SKM-1 (cell line): ENCODE data around the gene CAB39L.

Experiments
- DNase-seq: peaks from one replicate; lab custom pipeline; 2025; ENCODE audit not compliant: unreplicated experiment; lab: John Stamatoyannopoulos, UW

CAB39L gene

DNA sequence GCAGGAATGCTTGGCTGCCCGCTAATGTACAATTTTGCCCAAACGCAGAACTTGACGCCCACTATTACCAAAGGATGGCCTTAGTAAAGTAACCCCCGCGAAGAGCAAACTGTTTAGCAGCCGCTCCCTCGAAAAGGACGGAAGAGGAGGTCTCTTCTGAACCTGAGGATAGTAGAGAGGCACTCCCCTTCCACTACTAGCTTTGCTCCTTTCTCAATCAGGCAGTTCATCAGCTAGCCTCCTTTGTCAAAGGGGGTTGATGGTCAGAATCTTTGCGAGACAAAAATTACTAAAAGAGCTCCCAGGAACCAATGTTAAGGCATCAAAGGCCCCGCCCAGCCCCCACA, 534 bp downstream of the CAB39L start:
- no peak for DNase-seq

DNA sequence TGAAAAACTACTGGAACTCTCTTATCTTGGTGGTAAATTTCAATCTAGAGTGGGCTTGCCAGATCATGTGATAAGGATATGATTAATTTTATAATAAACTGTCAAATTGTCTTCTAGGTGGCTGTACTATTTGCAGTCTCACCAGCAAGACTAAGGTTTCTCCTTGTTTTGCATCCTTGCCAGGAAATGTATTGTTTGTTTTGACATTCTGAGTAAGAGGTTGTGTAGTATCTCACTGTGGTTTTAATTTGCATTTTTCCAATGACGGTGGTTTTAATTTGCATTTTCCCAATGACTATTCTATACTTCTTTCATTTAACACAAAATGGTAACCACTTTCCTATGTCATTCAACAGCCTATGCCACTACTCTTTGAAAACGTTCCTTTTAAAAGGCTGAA, 2.0 kb downstream of the CAB39L start:
- no peak for DNase-seq

DNA sequence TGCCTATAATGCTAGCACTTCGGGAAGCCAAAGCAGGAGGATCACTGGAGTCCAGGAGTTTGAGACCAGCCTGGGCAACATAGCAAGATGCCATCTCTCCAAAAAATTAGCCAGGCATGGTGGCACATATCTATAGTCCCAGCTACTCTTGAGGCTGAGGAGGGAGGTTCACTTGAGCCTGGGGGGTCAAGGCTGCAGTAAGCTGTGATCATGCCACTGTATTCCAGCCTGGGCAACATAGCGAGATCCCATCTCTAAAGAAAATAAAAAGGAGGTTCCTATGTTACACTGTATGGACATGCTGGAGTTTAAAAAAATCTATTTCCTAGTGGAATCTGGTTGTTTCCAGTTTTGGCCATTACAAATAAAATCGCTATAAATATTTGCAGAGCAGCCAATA, 2.6 kb downstream of the CAB39L start:
- DNase-seq = no peak

DNA sequence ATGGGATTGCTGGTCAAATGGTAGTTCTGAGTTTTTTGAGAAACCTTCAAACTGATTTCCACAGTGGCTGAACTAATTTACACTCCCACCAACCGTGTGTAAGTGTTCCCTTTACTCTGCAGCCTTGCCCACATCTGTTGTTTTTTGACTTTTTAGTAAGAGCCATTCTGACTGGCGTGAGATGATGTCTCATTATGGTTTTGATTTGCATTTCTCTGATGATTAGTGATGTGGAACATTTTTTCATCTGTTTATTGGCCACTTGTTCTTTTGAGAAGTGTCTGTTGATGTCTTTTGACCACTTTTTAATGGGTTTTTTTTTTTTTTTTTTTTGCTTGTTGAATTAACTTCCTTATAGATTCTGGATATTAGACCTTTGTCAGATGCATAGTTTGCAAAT, 4.3 kb downstream of the CAB39L start:
- DNase-seq = no peak

DNA sequence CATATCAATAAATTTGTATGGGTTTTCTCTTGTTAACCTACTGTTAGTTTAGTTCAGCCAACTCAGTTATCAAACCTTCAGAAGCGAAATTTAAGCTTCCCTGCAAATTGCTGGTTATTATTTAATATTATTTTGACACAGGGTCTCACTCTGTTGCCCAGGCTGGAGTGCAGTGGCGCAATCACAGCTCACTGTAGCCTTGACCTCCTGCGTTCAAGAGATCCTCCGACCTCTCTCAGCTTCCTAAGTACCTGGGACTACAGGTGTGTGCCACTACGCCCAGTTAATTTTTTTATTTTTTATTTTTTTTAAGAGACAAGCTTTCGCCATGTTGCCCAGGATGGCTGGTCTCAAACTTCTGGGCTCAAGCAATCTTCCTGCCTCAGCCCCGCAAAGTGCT, 6.2 kb downstream of the CAB39L start:
- DNase-seq = no peak

DNA sequence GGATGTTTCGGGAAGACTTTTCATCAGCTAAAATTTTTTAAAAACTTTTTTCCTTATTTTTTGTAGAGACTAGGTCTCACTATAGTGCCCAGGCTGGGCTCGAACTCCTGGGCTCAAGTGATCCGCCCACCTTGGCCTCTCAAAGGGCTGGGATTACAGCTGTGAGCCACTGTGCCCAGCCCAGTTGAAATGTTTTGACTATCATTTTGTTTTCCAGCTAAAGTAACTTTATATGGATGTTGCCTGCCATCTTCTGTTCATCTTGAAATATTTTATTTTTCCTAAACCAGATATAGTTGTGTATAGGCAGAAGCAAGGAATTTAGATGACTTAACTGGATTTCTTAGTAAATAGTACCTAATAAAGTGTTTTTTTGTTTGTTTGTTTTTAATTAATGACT, 7.0 kb downstream of the CAB39L start:
- no peak for DNase-seq

DNA sequence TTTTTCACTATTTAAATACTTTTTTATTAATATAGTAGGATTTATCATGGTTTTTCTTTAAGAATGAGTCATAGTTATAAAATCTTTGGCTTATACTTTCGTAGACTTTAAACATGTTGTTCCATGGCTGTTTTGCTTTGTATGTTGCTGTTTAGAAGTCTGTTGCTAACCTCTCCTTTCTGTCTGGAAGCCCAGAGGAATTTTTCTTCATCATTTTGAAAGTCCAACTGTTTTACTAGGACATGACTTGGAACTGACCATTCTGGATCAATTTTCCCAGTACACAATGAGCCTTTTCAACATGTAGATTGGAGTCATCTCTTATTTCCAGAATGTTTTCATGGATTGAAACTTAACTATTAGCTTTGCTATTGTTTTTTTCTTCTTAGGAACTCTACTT, 7.9 kb downstream of the CAB39L start:
- no peak for DNase-seq

DNA sequence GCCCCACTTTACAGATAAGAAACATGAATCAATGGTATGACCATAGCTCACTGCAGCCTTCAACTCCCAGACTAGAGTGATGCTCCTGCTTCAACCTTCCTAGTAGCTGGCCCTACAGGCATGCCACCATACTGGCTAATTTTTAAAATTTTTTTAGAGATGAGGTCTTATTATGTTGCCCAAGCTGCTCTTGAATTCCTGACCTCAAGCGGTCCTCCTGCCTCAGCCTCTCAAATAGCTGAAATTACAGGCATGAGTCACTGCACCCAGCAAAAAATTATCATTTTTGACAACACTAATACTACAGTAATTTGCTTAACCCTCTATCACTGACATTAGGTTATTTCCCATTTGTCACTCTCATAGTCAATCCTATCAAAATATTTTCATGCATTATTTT, 14.7 kb downstream of the CAB39L start:
- no peak for DNase-seq

DNA sequence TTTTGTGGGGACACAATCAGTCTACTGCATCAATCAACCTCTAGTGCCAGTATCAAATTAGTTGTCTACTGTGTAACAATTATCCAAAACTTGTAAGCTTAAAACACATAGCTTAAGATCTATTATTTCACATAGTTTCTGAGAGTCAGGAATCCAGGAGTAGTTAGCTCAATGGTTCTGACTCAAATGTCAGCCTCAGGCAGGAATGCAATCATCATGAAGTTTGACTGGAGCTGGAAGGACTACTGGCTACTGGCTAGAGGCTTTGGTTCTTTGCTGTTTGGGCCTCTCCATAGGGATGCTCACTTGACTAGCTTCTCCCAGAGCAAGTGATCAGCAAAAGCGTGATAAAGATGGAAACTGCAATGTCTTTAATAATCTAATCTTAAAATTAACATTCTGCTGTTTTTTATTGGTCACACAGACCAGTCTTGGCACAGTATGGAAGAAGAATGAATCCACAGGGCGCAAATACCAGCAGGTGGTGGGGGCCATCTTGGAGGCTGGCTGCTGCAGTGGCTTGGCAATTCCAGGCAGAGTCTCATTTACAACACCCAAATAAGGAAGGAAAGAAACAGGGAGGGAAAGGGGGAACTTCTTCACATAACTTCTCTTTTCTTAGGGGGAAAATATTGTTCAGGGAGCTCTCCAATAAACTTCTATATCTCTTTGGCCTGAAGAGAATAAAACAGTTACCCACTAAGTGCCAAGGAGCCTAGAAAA, 15.7 kb downstream of the CAB39L start:
- DNase-seq = peak; percentile 36

DNA sequence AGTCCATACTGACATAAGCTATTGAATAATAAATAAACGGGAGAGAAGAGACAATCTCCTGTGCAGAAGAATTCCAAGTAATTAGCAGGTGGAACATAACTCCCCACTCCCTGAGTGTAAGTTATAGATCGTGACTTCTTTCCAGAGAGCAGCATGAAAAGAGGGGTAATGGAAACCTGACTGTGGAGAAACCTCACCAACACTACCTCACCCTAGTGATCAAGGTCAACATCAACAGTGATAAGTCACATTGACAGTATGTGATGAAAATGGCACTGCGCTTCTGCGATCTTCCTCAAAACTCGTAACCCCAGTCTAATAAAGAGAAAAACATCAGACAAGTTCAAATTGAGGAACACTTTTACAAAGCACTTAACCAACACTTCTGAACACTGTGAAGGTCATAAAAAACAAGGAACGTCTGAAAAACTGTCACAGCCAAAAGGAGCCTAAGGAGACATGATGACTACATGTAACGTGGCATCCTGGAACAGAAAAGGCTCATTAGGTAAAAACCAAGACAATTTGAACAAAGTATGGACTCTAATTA, 19.8 kb downstream of the CAB39L start:
- no peak for DNase-seq

DNA sequence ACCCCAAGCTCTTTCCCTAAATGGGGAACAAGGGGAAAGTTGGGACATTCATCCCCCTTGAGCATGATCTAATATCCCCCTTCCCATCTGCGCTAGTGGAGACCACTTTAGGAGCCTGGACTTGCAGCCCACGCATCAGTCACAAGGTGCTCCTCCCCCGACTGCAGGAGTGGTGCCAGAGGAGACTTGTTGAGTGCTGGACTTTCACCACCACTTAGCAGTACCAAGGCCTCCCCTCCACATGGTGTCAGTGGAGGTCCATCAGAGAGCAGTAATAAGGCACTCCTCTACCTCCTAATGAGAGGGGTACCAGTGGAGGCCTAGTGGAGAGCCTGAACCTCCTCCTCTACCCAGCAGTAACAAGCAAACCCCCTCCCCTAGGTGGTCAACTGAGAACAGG, 22.5 kb downstream of the CAB39L start:
- no peak for DNase-seq

DNA sequence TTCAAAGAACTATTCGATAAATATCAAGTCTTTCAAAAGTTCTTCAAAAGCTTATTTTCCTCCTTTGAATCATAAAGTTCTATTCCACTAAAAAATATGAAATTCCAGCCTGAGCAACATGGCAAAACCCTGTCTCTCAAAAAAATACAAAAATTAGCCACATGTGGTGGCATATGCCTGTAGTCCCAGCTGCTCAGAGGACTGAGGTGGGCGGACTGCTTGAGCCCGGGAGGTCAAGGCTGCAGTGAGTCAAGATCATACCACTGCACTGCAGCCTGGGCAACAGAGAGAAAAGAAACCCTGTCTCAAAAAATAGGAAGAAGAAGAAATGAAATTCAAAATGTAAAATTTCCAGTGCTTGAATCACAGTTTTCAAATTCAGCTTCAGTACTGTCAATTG, 24.6 kb downstream of the CAB39L start:
- DNase-seq = no peak

DNA sequence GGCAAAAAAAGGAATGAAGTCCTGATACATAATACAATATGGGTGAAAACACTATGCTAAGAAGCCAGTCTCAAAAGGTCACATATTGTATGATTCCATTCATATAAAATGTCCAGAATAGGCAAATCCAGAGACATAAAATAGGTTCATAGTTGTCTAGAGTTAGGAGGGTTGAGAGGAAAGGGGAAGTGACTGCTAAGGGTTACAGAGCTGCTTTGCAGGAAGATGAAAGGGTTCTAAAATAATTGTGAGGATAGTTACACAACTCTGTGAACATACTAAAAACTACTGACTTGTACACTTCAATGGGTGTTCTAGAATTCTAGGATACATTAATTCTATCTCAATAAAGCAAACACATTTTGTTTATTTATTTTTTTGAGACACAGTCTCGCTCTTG, 25.7 kb downstream of the CAB39L start:
- peak; percentile 58 for DNase-seq

DNA sequence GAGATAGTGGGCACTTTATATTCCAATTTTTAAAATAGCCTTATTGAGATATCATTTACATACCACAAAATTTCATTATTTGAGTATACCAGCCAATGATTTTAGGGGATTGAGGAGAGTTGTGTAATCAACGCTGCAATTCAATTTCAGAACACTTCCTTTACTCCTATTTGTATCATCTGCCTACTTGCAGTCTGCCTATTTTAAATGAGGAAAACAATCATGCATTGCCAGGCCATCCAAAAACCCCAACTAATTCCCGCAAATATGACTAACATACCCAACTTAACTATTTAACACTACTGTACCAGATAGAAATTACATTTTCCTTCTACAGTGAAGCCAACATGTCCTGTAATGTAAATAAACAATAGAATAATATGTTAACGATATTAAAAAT, 26.7 kb downstream of the CAB39L start:
- DNase-seq = no peak

DNA sequence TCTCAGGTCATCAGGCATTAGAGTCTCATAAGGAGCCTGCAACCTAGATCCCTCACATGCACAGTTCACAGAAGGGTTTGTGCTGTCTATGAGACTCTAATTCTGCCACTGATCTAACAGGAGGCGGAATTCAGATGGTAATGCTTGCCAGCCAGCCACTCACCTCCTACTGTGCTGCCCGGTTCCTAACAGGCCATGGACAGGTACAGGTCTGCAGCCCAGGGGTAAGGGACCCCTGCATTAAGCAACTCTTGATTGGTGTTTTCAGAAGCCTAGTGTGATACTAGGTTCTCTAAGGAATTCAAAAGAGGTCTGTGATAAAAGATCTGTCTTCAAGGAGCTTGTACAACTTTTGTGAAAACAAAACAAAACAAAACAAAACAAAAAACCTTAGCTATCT, 31.1 kb downstream of the CAB39L start:
- DNase-seq = no peak

DNA sequence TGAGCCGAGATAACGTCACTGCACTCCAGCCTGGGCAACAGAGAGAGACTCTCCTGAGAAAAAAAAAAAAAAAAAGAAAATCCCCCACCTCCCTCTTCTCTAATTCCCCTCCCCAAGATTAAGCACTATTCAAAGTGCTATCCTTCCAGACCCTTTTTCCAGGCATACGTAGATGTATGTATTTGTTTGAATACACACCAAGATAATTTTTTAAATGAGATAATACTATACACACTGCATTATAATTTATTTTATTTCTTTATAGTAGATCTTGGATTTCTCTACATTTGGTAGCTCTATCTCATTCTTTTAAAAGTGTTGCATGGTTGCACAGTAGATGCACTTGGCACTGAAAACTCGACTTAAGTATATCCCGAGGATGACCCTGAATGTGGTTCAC, 32.5 kb downstream of the CAB39L start:
- DNase-seq = no peak

DNA sequence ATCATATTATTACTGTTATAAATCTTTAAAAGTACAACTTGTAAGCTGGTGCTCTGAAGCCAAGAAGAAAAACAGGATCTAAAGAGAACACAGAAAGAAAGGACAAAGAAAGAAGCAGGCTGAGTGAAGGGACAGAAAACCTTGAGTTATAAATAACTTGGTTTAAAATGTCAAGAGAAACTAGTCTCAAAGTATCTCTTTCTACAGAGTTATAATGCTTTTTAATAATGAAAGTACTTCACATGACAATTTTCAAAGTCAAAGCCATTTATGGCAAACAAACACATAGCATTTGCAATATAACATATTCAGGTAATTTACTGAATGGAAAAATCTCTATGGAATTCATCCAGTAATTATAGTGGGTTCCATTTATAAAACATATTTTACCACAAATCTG, 33.4 kb downstream of the CAB39L start:
- DNase-seq = no peak

DNA sequence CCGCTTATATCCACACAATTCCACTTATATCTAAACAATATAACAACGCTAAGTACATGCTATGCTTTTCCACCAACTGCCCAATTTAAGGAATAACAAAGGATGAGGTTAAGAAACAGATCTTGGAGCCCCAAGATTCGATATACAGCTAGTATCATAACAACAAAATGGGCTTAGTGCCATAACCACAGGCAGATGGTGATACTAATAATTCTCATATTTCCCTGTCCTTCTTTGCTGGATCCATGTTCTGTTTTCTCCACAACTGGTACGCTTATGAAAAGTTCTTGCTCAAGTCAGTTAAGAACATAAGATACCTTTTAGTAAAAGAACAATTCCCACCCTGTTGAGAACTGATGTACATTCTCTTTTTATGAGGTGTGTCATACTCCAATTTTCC, 33.9 kb downstream of the CAB39L start:
- no peak for DNase-seq

DNA sequence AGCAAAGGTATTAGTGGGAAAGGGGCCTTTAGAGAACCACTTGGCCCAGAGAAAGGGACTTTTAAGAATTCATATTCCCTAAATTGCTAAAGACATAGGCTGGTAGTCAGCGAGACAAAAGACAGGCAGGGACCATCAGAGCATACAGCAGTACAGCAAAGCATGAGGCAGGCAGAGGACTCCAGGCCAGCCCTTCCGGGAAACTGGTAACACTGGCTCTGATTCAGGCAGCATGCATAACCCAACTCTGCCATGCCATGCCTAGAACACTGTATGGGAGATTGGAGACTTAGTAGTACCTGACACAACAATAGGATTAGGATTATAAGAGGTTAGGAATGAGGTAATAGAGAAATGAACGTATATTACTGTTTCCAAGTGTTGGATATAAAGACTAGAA, 34.9 kb downstream of the CAB39L start:
- DNase-seq = no peak

DNA sequence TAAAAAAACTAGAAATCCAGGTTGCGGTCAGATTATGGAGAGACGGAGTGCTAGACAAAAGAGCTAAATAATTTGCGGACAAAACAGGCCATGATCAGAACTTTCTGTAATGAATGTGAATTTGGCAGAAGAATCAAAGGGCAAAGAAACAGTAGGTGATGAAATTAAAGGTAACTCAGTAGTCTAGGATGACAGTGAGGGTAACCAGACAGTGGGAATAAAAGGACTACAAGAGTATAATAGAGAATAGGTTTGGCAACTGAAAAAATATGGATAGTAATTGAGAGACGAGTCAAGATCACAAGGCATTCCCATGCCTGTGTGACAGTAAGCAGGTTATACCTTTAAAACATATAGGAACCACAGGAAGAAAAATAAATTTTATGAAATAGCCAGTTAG, 35.9 kb downstream of the CAB39L start:
- no peak for DNase-seq

DNA sequence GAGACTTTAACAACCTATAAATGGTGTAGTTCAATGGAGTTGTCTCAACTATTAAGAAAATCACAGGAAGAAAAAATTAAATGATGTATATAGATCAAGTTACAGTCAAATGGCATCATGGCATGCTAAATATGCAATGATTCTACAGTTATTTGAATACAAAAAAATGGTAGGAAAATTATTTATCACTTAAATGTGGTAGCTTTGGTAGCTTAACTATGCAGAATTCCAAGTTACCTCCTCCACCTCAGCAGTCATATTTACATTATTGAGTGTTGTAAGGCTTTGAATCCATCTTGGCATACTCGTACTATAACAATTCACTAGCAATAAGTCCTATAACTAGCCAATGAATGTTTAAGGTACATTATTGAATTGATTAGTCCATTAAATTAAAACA, 36.8 kb downstream of the CAB39L start:
- DNase-seq = no peak

DNA sequence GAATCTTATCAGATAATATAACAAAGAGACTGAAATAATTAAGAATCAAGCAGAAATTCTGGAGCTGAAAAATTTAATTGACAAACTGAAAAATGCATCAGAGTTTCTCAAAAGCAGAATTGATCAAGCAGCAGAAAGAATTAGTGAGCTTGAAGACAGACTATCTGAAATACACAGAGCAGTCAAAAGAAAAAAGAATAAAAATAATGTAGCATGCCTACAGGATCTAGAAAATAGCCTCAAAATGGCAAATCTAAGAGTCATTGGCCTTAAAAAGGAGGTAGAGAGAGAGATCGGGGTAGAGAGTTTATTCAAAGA, 39.2 kb downstream of the CAB39L start:
- DNase-seq = no peak

DNA sequence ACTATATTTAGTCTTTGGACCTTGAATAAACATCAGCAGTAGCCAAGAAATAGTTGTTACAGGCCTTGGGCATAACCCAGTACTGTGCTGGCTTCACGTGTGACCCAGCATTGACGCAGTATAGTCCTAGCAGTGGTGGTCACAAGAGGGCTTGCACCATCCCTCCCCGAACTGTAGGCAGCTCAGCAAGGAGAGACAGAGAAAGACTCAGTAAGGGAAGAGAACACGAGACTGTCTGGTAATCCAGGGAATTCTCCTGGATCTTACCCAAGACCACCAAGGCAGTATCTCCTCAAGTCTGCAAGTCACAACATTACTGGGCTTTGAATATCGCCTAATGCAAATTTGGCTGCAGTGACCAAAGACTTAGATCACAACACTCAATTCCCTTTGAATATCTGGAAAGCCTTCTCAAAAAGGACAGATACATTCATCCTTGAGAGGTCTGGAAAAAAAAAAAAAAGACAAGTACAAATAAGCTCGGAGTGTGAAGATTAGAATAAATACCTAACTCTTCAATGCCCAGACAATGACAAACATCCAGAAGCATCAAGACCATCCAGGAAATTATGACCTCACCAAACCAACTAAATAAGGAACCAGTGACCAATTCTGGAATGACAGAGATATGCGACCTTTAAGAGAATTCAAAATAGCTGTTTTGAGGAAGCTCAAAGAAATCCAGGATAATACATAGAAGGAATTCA, 39.7 kb downstream of the CAB39L start:
- no peak for DNase-seq
